ENCODE measurements around the gene ATRNL1.

GRCh38 chr10:115933098-115933497, 839.9 kb downstream of the ATRNL1 start:
- TF ChIP-seq POLR2A (IDR thresholded peaks at IDR 0.05) (no peak), CTCF (IDR thresholded peaks at IDR 0.05) (no peak)
